Peyer's patch (tissue), 4 donors: ENCODE measurements around the gene ZNF248.
"Not testable (repeated sequence)": the region's sequence is repeated elsewhere in the genome, so short reads cannot be mapped to it uniquely, and the experiment has no call there.

ENCODE experiments used
- POLR2A ChIP-seq, 2 donors: fragments of 450-650 bp; IDR thresholded peaks; one replicate each; pipeline ENCODE4 v1.5.1; 2017; ENCODE audit warnings: antibody characterized with exemption in 2 of 2, mild to moderate bottlenecking in 2 of 2, moderate library complexity in 2 of 2
- TF ChIP-seq, protein P1 (sequence below), 6 experiments: fragments of 450-650 bp in 4 of 6; fragments of 200-600 bp in 2 of 6; sonication (generic) in 1 of 6; IDR thresholded peaks; one replicate each; pipeline ENCODE4 v1.5.1; 2017 to 2019; ENCODE audit warnings: antibody characterized with exemption in 6 of 6, mild to moderate bottlenecking in 3 of 6, moderate library complexity in 1 of 6

DNA sequence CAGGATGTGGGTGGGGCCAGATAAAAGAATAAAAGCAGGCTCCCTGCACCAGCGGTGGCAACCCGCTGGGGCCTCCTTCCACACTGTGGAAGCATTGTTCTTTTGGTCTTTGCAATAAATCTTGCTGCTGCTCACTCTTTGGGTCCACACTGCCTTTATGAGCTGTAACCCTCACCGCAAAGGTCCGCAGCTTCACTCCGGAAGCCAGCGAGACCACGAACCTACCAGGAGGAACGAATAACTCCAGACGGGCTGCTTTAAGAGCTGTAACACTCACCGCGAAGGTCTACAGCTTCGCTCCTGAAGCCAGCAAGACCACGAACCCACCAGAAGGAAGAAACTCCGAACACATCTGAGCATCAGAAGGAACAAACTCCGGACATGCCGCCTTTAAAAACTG, 119.2 kb downstream of the ZNF248 start:
- TF ChIP-seq POLR2A (IDR thresholded peaks at IDR 0.05): not testable (repeated sequence)
- TF ChIP-seq, protein P1, sequence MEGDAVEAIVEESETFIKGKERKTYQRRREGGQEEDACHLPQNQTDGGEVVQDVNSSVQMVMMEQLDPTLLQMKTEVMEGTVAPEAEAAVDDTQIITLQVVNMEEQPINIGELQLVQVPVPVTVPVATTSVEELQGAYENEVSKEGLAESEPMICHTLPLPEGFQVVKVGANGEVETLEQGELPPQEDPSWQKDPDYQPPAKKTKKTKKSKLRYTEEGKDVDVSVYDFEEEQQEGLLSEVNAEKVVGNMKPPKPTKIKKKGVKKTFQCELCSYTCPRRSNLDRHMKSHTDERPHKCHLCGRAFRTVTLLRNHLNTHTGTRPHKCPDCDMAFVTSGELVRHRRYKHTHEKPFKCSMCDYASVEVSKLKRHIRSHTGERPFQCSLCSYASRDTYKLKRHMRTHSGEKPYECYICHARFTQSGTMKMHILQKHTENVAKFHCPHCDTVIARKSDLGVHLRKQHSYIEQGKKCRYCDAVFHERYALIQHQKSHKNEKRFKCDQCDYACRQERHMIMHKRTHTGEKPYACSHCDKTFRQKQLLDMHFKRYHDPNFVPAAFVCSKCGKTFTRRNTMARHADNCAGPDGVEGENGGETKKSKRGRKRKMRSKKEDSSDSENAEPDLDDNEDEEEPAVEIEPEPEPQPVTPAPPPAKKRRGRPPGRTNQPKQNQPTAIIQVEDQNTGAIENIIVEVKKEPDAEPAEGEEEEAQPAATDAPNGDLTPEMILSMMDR (IDR thresholded peaks at IDR 0.05): not testable (repeated sequence)
